GM12875 (cell line): ENCODE results near the gene NDUFA6.

Experiments used
- H3K4me3 ChIP-seq: one replicate; pipeline ENCODE4 v1.5.1; 2011; ENCODE audit warnings: low read depth, low read length, control low read depth
- CTCF ChIP-seq: IDR thresholded peaks from 2 replicates; pipeline ENCODE4 v1.5.1; 2011; ENCODE audit warnings: low read depth, mild to moderate bottlenecking, control low read depth, inconsistent platforms, low read length, moderate library complexity, borderline replicate concordance; ENCODE audit not compliant: insufficient read depth

NDUFA6 gene

GRCh38 chr22:42050641-42051180 lies 39.9 kb downstream of the NDUFA6 start:
- H3K4me3 ChIP-seq = no peak overlapping the region
- no peak for TF ChIP-seq CTCF

DNA sequence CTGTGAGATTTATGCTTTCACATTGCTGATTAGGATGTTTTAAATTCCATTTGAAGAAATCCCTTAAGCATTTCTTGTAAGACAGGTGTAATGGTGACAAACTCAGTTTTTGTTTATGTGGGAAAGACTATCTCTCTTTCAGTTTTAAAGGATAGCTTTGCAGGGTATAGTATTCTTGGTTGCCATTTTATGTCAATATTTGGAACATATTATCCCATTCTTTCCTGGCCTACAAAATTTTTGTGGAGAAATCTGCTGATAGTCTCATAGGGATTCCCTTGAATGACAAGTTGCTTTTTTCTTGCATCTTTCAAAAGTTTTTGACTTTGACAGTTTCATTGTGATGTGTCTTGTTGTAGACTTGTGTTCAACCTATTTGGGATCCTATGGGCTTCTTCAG lies 48.8 kb downstream of the NDUFA6 start:
- no peak overlapping the region for H3K4me3 ChIP-seq
- no peak for TF ChIP-seq CTCF

DNA sequence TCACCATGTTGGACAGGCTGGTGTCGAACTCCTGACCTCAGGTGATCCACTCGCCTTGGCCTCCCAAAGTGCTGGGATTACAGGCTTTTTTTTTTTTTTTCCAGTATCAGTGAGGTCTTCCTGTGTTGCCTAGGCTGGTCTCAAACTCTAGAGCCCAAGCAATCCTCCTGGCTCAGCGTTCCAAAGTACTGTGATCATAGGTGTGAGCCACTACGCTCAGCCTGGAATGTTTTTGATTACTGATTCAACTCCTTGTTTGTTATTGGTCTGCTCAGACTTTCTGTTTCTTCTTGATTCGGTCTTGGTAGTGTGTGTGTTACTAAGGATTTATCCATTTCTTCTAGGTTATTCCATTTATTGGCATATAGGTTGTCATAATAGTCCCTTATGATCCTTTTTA lies 51.3 kb downstream of the NDUFA6 start:
- no peak for TF ChIP-seq CTCF
- H3K4me3 ChIP-seq = no peak overlapping the region
